DMS53 (cell line): ENCODE results near the gene GLIS2.

Experiments
- DNase-seq: peaks from one replicate; lab custom pipeline; 2025; lab: John Stamatoyannopoulos, UW

GLIS2 gene

DNA sequence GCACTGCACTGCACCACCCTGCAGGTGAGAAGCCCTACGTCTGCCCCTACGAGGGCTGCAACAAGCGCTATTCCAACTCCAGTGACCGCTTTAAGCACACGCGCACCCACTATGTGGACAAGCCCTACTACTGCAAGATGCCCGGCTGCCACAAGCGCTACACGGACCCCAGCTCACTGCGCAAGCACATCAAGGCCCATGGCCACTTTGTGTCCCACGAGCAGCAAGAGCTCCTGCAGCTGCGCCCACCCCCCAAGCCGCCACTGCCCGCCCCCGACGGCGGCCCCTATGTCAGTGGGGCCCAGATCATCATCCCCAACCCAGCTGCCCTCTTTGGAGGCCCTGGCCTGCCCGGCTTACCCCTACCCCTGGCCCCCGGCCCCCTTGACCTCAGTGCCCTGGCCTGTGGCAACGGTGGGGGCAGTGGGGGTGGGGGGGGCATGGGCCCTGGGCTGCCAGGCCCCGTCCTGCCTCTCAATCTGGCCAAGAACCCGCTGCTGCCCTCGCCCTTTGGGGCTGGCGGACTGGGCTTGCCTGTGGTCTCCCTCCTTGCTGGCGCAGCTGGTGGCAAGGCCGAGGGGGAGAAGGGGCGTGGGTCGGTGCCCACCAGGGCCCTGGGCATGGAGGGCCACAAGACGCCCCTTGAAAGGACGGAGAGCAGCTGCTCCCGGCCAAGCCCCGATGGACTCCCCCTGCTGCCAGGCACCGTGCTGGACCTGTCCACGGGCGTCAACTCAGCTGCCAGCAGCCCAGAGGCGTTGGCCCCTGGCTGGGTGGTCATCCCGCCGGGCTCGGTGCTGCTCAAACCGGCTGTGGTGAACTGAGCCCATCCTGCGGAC lies 21.1 kb downstream of the GLIS2 start:
- no peak for DNase-seq

DNA sequence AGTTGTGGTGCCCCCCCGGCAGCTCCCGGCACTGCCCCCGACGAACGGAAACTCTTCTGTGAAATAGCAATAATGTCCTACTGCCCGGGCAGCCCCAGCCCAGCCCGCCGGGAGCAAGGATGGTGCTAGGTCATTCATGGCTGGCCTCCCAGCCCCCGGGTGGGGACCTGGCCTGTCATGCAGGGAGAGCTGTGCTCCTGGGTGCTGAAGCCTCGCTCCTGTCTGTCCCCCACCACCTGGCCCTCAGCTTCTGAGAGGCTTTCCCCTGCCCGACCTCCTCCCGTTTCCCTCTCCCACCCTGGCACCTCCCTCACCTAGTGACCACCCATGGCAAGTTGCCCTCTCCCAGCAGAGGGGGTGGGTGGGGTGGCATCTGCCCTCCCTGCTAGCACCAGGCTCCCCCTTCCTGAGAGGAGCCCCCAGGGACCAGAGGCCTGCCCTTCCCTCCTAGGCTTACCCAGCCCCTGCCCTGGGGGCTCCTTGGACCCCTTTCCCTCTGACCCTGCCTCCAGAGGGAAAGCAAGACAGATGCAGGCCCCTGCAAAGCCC lies 21.7 kb downstream of the GLIS2 start:
- DNase-seq = no peak

DNA sequence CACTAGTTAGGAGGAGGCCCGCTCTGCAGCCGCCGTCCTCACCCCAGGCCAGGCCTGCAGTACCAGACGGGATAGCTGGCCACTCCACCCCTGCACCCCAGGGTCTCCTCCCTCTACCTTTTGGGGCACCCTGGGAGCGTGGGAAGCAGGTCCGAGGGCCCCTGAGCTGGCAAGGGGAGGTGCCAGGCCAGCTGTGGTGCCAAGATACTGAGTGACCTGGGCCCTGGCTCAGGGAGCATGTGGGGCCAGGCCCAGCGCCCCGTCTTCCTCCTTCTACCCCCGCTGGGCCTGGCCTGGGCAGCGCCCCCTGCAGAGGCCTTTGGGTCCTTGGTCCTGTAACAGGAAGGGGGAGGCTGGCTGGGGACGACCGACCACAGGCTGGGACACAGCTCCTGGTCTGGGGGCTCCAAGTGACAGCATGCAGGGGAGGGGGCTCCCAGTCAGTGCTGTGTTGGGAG lies 22.3 kb downstream of the GLIS2 start:
- no peak for DNase-seq

DNA sequence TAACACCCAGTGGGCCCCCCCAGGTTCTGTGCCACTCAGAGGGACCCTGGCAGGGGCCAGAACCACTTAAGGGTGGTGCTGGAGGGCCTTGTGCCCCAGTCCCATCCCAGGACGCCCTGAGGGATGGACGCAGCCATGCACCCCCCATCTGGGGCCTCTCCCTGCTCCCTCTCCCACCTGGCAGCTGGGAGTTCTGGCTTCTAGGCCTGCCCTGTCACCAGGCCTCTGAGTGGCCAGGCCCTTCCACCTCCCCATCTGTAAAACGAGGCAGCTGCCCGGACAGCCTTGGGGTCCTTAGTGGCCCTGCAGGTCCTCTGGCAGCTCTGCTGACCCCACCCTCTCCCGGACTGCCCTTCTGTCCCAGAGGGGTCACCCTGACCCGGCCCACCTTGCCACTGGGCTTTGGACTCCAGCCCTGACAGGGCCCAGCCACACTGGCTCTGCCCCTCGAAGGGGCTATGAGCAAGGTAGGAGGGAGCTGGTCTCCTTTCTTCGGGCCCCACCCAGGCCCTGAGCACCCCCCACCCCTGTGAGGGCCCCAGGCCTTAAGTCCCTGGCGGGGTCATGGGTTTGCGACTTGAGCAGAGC lies 22.9 kb downstream of the GLIS2 start:
- DNase-seq = no peak

- DNase-seq = no peak
Measured at GRCh38 chr16:4339455-4339854, 23.6 kb downstream of the GLIS2 start.

DNA sequence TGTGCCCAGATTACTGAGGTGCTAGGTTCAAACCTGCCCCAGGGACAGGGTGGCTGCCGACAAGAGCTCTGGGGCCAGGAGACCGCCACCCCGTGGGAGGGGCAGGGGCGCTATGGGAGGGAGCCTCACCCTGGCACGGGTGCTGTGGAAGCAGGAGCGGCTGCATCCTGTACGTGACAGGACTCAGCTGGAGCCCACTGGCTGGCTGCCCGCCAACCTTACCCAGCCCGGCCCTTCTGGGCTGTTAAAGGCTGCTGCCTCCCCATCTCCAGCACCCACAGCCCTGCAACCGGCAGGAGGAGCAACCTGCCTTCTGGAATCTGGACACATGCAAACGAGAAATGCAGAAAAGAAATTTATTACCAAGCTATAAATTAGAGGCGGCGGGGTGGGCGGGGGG lies 24.0 kb downstream of the GLIS2 start:
- peak; percentile 21 for DNase-seq

DNA sequence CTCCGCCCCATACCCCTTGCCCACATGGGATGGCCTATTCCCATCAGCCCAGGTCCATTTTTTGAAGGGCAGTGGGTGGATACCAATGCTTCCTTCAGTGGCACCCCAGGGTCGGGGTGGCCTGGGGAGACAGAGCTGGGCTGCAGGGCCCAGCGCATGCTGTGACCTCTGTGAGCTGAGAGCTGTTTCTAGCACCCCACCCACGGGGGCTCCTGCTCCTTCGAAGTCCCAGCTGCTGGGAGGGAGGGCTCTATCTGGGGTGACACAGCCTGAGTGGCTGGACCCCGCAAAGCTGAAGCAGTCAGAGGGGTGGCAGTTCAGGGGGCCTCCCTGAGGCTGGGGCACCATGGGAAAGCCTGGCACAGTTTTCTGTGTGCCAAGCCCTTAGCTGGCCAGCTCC lies 24.6 kb downstream of the GLIS2 start:
- DNase-seq = no peak

DNA sequence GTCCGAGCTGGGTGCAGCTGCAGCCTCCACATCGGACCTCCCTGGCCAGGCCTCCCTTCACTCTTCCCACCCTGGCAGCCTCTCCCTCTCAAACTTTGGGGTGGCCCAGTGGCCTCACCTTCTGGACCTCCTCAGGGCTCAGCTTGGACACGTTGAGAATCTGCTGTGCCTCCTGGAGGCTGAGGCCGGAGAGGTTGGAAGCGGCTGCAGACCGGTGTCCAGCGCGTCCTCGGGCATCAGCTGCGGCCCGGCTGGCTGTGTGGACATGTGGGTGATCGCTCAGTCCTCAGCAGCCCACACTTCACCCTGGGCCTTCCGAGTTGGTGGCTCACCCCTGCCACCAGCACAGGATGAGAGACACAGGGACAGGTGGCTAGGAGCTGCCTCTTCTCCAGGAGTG lies 25.4 kb downstream of the GLIS2 start:
- DNase-seq = no peak

DNA sequence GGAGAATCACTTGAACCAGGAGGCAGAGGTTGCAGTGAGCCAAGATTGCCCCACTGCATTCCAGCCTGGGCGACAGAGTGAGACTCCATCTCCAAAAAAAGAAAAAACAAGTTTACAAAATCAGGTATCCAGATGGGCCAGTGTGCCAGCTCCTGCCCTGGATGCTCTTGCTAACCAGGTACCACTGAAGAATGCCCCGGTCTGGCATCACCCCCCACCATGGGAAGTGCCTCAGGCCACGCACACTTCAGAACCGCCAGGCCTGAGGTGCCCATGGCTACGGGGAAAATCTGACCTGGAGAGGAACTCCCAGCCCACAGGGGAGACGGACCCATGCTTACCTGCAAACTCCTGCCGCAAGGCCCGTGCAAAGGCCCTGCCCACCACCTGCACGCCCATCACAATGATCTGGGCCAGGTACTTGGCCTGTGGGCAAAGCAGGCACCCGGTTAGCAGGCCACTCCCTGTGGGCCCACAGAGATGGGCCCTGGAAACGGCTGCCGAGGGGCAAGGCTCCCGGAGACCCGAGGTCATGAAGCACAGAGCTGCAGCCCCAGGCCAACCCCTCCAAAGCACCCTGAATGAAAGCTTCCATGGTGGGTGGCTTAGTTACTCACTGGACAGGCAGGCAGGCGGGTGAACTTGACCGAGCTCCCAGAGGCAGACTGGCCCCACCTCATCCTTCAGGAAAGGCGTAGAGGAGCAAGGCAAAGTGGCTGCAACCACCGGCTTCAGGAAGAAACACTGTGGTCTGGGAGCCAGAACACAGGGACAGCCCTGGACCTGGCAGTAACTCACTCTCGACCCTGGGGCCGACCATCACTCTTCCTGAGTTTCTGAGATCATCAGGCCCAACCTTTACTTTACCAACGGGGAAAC lies 27.2 kb downstream of the GLIS2 start:
- no peak for DNase-seq

DNA sequence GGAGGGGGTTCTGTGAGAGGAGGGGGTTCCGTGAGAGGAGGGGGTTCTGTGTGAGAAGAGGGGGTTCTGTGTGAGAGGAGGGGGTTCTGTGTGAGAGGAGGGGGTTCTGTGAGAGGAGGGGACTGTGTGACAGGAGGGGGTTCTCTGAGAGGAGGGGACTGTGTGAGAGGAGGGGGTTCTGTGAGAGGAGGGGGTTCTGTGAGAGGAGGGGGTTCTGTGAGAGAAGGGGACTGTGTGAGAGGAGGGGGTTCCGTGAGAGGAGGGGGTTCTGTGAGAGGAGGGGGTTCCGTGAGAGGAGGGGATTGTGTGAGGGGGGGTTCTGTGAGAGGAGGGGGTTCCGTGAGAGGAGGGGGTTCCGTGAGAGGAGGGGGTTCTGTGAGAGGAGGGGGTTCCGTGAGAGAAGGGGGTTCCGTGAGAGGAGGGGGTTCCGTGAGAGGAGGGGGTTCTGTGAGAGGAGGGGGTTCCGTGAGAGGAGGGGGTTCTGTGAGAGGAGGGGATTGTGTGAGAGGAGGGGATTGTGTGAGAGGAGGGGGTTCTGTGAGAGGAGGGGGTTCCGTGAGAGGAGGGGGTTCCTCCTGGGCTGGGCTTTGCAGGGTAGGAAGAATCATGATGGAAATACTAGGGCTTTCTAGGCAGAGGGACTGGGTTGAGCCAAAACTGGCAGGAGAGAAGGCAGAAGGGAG lies 28.6 kb downstream of the GLIS2 start:
- peak; percentile 13 for DNase-seq

DNA sequence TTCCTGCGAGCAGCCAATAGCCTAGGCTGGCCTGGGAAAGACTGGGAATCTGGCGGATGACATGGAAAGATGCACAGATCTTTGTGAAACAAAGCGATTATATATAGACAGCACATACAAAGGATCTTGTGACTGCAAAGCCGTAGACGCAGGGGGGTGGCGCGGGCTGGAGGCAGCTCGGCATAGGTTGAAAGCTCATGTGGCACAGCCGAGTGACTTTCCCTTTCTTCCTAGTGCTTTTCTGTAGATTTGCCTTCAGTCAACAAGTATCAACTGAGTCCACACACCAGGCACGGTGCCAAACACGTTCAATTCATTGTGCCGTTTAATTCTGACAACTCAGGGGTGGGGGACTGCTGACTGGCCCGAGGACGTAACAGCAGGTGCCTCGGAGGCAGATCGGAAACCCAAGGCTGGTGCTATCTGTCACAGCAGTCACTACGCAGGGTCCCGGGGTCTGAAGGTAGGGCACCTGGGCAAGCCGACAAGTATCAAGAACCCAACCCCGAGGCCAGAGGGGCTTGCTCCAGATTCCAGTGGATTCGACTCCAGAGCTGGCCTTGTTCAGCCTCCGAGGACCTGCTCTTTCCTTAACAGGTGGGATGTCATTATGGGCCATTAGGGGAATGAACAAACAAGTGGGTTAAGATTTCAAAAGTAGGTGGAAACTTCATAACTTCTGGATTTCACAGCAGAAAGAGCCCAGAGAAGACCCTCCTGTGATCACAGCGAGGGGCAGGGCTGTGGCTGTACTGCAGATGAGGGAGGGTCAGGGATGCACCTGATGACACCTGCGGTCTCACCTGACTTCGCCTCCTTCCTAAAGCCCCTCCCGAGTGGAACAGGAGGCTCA lies 29.3 kb downstream of the GLIS2 start:
- peak; percentile 76 for DNase-seq

DNA sequence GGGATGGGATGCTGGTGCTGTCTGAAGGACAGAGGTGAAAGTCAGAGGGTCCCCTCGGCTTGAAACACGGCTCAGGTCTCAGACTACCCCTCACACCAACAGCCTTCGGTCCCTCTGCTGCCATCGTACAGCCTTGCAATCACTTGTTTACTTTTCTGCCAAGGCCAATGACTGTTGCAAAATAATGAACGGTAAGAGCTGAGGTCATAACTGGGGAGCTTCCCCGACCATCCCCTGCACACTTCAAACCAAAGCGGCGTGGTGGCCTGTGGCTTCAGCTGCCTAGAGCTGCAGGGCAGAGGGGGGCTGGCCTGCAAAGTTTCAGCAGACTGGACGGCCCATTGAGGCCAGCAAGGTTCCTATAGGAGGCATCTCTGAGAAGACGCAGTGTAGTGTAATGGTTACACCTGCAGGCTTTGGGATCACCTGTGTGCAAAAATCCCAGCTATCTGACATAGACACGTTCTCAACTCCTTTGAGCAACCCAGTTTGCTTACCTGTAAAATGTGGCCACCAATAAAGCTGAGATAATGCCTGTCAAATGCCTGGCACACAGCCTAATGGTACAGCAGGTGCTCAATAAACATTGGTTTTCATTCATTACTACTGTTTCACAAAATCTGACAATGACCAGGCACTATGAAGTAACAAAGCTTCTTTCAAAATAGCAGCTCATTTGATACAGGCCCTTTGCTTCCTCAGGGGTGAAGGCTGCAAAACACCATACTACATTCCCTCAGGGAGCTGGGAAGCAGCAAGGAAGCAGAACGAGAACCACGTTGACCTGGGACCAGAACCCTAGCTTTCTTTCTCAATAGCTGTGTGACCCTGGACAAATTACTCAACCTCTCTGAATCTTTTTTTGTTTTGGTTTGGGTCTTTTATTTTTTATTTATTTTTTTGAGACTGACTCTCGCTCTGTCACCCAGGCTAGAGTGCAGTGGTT lies 30.2 kb downstream of the GLIS2 start:
- peak; percentile 72 for DNase-seq

- DNase-seq = no peak
Measured at GRCh38 chr16:4347010-4347409, 31.1 kb downstream of the GLIS2 start.

GRCh38 chr16:4347765-4348509 lies 32.1 kb downstream of the GLIS2 start:
- DNase-seq = no peak

DNA sequence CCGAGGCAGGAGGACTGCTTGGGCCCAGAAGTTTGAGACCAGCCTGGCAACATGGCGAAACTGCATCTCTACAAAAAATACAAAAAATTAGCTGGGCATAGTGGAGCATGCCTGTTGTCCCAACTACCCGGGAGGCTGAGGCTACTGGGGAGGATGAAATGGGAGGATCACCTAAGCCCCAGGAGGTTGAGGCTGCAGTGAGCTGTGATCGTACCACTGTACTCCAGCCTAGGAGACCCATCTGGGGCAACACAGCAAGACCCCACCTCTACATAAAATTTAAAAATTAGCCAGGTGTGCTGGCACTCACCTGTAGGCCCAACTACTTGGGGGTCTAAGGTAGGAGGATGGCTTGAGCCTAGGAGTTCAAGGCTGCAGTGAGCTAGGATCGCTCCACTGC lies 33.5 kb downstream of the GLIS2 start:
- no peak for DNase-seq

- DNase-seq = no peak
Measured at GRCh38 chr16:4350365-4350786, 34.5 kb downstream of the GLIS2 start.

GRCh38 chr16:4350787-4351659 lies 35.2 kb downstream of the GLIS2 start, which contains the start of gene PAM16:
PAM16 (minus strand) TSS chr16:4351321; CDS start chr16:4351234, 87 bp downstream.
- peak; percentile 96 for DNase-seq

- DNase-seq = peak; percentile 48
Measured at GRCh38 chr16:4351880-4352279, 36.0 kb downstream of the GLIS2 start.
